GM13977 (cell line): ENCODE data around the gene MIEN1.
"Not testable (repeated sequence)": the region's sequence is repeated elsewhere in the genome, so short reads cannot be mapped to it uniquely, and the experiment has no call there.

Source experiments
- DNase-seq: peaks from one replicate; pipeline ENCODE4 v3.0.0; 2012; ENCODE audit warnings: low spot score
- in situ Hi-C: fragments of 300-500 bp; cut with MboI; formaldehyde crosslinking; loops from one replicate; pipeline ENCODE4 v1.12.0; 2022; ENCODE audit warnings: low sequenced_read_pairs, low pct_unique_long_range_greater_than_20kb, mixed read lengths, inconsistent platforms; ENCODE audit not compliant: unreplicated experiment
- TF ChIP-seq, protein P1 (sequence below): IDR thresholded peaks from 2 replicates; pipeline ENCODE4 v1.5.1; 2012; ENCODE audit warnings: mild to moderate bottlenecking, control low read depth; ENCODE audit not compliant: insufficient read depth; ENCODE audit errors: extremely low read depth, missing control alignments

MIEN1 gene

GRCh38 chr17:39717660-39718059 is 12.7 kb downstream of the MIEN1 start:
- no peak for DNase-seq
- TF ChIP-seq, protein P1, sequence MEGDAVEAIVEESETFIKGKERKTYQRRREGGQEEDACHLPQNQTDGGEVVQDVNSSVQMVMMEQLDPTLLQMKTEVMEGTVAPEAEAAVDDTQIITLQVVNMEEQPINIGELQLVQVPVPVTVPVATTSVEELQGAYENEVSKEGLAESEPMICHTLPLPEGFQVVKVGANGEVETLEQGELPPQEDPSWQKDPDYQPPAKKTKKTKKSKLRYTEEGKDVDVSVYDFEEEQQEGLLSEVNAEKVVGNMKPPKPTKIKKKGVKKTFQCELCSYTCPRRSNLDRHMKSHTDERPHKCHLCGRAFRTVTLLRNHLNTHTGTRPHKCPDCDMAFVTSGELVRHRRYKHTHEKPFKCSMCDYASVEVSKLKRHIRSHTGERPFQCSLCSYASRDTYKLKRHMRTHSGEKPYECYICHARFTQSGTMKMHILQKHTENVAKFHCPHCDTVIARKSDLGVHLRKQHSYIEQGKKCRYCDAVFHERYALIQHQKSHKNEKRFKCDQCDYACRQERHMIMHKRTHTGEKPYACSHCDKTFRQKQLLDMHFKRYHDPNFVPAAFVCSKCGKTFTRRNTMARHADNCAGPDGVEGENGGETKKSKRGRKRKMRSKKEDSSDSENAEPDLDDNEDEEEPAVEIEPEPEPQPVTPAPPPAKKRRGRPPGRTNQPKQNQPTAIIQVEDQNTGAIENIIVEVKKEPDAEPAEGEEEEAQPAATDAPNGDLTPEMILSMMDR = no peak
- in situ Hi-C loops = no loop called here

DNA sequence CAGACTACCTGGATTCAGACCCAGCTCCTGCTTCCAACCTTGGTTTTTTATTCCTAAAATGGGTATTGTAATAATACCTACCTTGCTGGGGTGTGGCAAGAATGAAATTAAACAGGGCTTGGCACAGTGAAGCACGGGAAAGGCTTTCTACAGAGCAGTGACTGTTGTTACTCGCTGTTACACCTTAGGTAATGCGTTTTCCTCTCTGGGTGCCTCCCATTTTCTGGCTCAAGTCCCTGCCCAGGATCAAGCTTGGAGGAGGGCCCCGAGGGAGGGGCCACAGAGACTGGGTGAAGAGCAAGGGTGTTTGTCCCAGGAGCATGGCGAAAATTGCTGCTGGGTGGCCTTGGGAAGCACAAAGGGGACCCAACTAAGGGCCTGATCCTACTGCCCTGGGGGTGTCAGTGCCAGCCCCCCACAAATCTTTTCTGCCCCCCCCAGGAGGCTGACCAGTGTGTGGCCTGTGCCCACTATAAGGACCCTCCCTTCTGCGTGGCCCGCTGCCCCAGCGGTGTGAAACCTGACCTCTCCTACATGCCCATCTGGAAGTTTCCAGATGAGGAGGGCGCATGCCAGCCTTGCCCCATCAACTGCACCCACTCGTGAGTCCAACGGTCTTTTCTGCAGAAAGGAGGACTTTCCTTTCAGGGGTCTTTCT is 13.3 kb downstream of the MIEN1 start:
- in situ Hi-C loops = no loop called here
- TF ChIP-seq, protein P1 = no peak
- DNase-seq = no peak

DNA sequence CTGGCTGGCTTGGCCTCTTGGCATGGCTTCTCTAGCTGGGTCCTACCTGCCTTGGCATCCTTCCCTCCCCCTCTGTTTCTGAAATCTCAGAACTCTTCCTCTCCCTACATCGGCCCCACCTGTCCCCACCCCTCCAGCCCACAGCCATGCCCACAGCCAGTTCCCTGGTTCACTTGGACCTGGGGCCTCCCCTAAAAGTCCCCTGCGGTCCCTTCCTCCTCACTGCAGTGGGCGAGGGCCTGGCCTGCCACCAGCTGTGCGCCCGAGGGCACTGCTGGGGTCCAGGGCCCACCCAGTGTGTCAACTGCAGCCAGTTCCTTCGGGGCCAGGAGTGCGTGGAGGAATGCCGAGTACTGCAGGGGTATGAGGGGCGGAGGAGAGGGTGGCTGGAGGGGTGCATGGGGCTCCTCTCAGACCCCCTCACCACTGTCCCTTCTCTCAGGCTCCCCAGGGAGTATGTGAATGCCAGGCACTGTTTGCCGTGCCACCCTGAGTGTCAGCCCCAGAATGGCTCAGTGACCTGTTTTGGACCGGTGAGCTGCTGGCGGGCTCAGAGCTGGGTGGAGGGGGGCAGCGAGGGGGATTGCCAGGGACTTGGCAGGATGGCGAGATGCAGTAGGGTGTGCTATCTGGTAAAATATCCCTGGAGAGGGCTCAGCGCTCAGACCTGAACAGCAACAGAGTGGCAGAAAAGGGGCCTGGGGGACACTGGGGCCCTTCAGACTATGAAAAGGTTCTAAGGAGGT is 14.1 kb downstream of the MIEN1 start:
- DNase-seq = no peak
- in situ Hi-C loops = no loop called here

DNA sequence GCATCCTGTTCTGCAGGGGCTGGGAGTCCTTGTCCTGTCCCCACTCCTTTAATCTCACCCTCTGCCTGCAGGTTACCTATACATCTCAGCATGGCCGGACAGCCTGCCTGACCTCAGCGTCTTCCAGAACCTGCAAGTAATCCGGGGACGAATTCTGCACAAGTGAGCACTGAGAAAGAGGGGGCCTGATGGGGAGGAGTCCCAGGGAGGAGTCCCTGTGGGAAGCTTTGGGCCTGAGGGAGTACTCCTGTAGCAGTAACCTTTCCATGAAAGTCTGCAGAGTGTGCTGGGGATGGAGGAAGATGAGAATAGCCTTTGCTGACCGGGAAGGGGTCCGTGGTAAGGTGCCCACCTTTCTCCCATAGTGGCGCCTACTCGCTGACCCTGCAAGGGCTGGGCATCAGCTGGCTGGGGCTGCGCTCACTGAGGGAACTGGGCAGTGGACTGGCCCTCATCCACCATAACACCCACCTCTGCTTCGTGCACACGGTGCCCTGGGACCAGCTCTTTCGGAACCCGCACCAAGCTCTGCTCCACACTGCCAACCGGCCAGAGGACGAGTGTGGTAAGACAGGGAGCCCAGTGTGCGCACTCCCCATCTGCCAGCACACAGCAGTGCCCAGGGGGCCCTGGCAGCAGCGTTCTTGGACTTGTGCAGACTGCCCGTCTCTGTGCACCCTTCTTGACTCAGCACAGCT is 14.8 kb downstream of the MIEN1 start:
- TF ChIP-seq, protein P1 = no peak
- in situ Hi-C loops = no loop called here
- no peak for DNase-seq

More for the DNA sequence above, 14.1 kb downstream of the MIEN1 start:
- TF ChIP-seq, protein P1 = no peak

- no peak for DNase-seq
- TF ChIP-seq, protein P1 = no peak
- in situ Hi-C loops = no loop called here
These were observed 16.1 kb downstream of the MIEN1 start for GRCh38 chr17:39714234-39714633.

GRCh38 chr17:39711851-39712250 is 18.5 kb downstream of the MIEN1 start:
- DNase-seq = no peak
- TF ChIP-seq, protein P1 = no peak
- in situ Hi-C loops = no loop called here

GRCh38 chr17:39711071-39711470 is 19.3 kb downstream of the MIEN1 start:
- in situ Hi-C loops = not testable (repeated sequence)

More at GRCh38 chr17:39711071-39711470, 19.3 kb downstream of the MIEN1 start:
- not testable (repeated sequence) for DNase-seq
